GM12873 (cell line): Measurements from ENCODE around the gene THAP8.

ENCODE experiments used
- CTCF ChIP-seq: IDR thresholded peaks from 2 replicates; pipeline ENCODE4 v1.5.1; 2012; ENCODE audit warnings: low read depth, mild to moderate bottlenecking, moderate library complexity, low read length, control low read depth; ENCODE audit not compliant: insufficient read depth; ENCODE audit errors: missing control alignments

THAP8 gene

GRCh38 chr19:36054119-36054732 lies at the start of gene THAP8:
Gene THAP8, minus strand, starts transcription at chr19:36054285. Its CDS starts 68 bp downstream, at chr19:36054217.
- TF ChIP-seq CTCF, result peak; percentile 50

GRCh38 chr19:36103040-36103626 lies 49.0 kb upstream of the THAP8 start:
- no peak for TF ChIP-seq CTCF

- no peak for TF ChIP-seq CTCF
Measured at GRCh38 chr19:36101550-36102327, 47.7 kb upstream of the THAP8 start.

- TF ChIP-seq CTCF, result no peak
Measured at GRCh38 chr19:36100476-36100875, 46.4 kb upstream of the THAP8 start.

GRCh38 chr19:36099166-36099785 lies 45.2 kb upstream of the THAP8 start:
- TF ChIP-seq CTCF, result no peak

- no peak for TF ChIP-seq CTCF
Measured at GRCh38 chr19:36097036-36097435, 43.0 kb upstream of the THAP8 start.

GRCh38 chr19:36093687-36094086 lies 39.6 kb upstream of the THAP8 start:
- no peak for TF ChIP-seq CTCF
